Upper lobe of left lung (tissue), 4 donors: ENCODE measurements around the gene ATP5MC2.

Source experiments
- EP300 ChIP-seq, 4 donors: sonication (generic); formaldehyde crosslinking; IDR thresholded peaks; one replicate each; pipeline ENCODE4 v1.5.1; 2017; ENCODE audit warnings: antibody characterized with exemption in 4 of 4, control low read depth in 2 of 4
- POLR2A ChIP-seq, 4 donors: fragments of 450-650 bp; IDR thresholded peaks; one replicate each; pipeline ENCODE4 v1.5.1; 2016 to 2017; ENCODE audit warnings: antibody characterized with exemption in 4 of 4, mild to moderate bottlenecking in 2 of 4

- TF ChIP-seq EP300 (IDR thresholded peaks at IDR 0.05): no peak
- no peak for TF ChIP-seq POLR2A (IDR thresholded peaks at IDR 0.05)
Observed at GRCh38 chr12:53709671-53710070, 33.8 kb upstream of the ATP5MC2 start.
